ENCODE data around the gene SF3A2. TPM values are rescaled to one million over a fixed set of nuclear protein-coding genes. Genes with fewer than 3 reads are reported as not detected.

The SF3A2 gene
- total and polyA plus RNA-seq, 3 experiments from 2014 or later, result 36.2 to 138 (median 131) TPM

- Histone ChIP-seq H3K27me3 (ENCODE audit: insufficient read depth, low read length, poor library complexity, severe bottlenecking) (peaks cover 10% of the 10 kb centered on the region), H3K36me3 (ENCODE audit: insufficient read depth, low read length) (peaks cover 15% of the 10 kb centered on the region), H3K27ac (ENCODE audit: low read depth, low read length) (no peak overlapping the region), H3K4me1 (ENCODE audit: insufficient read depth, low read length) (peaks cover 15% of the 10 kb centered on the region), H3K9me3 (ENCODE audit: low read length) (no peaks in the 10 kb centered on the region), H3K4me3 (ENCODE audit: low read length) (no peak overlapping the region)
- Mint-ChIP-seq H3K27ac (no peak overlapping the region), H3K4me3 (peak overlapping the region in 1 of 7 donors; percentile 37), H3K27me3 (peaks cover 0 to 2% of the 10 kb centered on the region in 2 donors), H3K9me3 (peaks cover 0 to 1% (median 0%) of the 10 kb centered on the region in 5 donors), H3K4me1 (peaks cover 0 to 21% (median 4%) of the 10 kb centered on the region in 3 donors), H3K36me3 (peaks cover 0 to 23% (median 0%) of the 10 kb centered on the region in 3 donors)
- ChIA-PET CTCF (interaction anchor here (1.4 kb wide), 1 partner anchor 13 kb away, joined by 4 read pairs; no protein-coding TSS in a partner anchor), POLR2A (interaction anchor here (3.3 to 8.2 kb wide), 2 partner anchors 12 to 19 kb away, joined by 21 to 69 read pairs; no protein-coding TSS in a partner anchor)
- DNase-seq, result no peak
Observed at GRCh38 chr19:2250766-2251105, 14.1 kb downstream of the SF3A2 start.

- H3K36me3 Mint-ChIP-seq, result peaks cover 0 to 16% (median 0%) of the 10 kb centered on the region in 3 donors
- H3K4me3 ChIP-seq (ENCODE audit: low read length), result peak overlapping the region; percentile 58
- no peaks in the 10 kb centered on the region for H3K9me3 Mint-ChIP-seq
- H3K27ac Mint-ChIP-seq, result no peak overlapping the region
- H3K4me1 Mint-ChIP-seq, result peaks cover 0 to 21% (median 4%) of the 10 kb centered on the region in 3 donors
- H3K4me1 ChIP-seq (ENCODE audit: insufficient read depth, low read length), result peaks cover 15% of the 10 kb centered on the region
- ChIA-PET CTCF (interaction anchor here (1.2 to 4.2 kb wide), 2 partner anchors 10 to 12 kb away, joined by 8 to 17 read pairs; no protein-coding TSS in a partner anchor), POLR2A (interaction anchor here (0.5 to 8.2 kb wide), 5 partner anchors 12 to 1190 kb away, joined by 3 to 69 read pairs (median 9); no protein-coding TSS in a partner anchor)
- peaks cover 10% of the 10 kb centered on the region for H3K36me3 ChIP-seq (ENCODE audit: insufficient read depth, low read length)
- no peak for DNase-seq
- peaks cover 10% of the 10 kb centered on the region for H3K27me3 ChIP-seq (ENCODE audit: insufficient read depth, low read length, poor library complexity, severe bottlenecking)
- no peak overlapping the region for H3K27ac ChIP-seq (ENCODE audit: low read depth, low read length)
- H3K9me3 ChIP-seq (ENCODE audit: low read length), result no peaks in the 10 kb centered on the region
- peak overlapping the region; percentile 37 to 81 (median 48) for H3K4me3 Mint-ChIP-seq
- peaks cover 0 to 2% of the 10 kb centered on the region in 2 donors for H3K27me3 Mint-ChIP-seq
Observed at GRCh38 chr19:2251106-2252054, 14.8 kb downstream of the SF3A2 start.

- no peak for DNase-seq
- Mint-ChIP-seq H3K4me3 (peak overlapping the region in 6 of 7 donors; percentile 72 to 81 (median 79)), H3K36me3 (peaks cover 0 to 9% (median 0%) of the 10 kb centered on the region in 3 donors), H3K9me3 (no peaks in the 10 kb centered on the region), H3K27ac (no peak overlapping the region), H3K27me3 (peaks cover 0 to 2% of the 10 kb centered on the region in 2 donors), H3K4me1 (peaks cover 0 to 26% (median 4%) of the 10 kb centered on the region in 3 donors)
- H3K27ac ChIP-seq (ENCODE audit: low read depth, low read length), result no peak overlapping the region
- H3K4me1 ChIP-seq (ENCODE audit: insufficient read depth, low read length), result peaks cover 19% of the 10 kb centered on the region
- no peaks in the 10 kb centered on the region for H3K9me3 ChIP-seq (ENCODE audit: low read length)
- POLR2A ChIA-PET, result interaction anchor here (0.5 to 8.2 kb wide), 5 partner anchors 13 to 1191 kb away, joined by 3 to 69 read pairs (median 9); no protein-coding TSS in a partner anchor
- H3K36me3 ChIP-seq (ENCODE audit: insufficient read depth, low read length), result peaks cover 2% of the 10 kb centered on the region
- H3K27me3 ChIP-seq (ENCODE audit: insufficient read depth, low read length, poor library complexity, severe bottlenecking), result peaks cover 10% of the 10 kb centered on the region
- peak overlapping the region; percentile 58 for H3K4me3 ChIP-seq (ENCODE audit: low read length)
- CTCF ChIA-PET, result interaction anchor here (1.0 to 4.2 kb wide), 8 partner anchors 9 to 64 kb away, joined by 3 to 17 read pairs (median 6); no protein-coding TSS in a partner anchor
Observed at GRCh38 chr19:2252055-2252796, 15.6 kb downstream of the SF3A2 start.

- Mint-ChIP-seq H3K4me1 (peaks cover under 1 to 30% (median 5%) of the 10 kb centered on the region in 3 donors), H3K27me3 (peaks cover 0 to 2% of the 10 kb centered on the region in 2 donors), H3K9me3 (no peaks in the 10 kb centered on the region), H3K36me3 (peaks cover 0 to 4% (median 0%) of the 10 kb centered on the region in 3 donors), H3K4me3 (peak overlapping the region; percentile 72 to 90 (median 79)), H3K27ac (peak overlapping the region in 1 of 8 donors; percentile 77)
- ChIA-PET CTCF (interaction anchor here (0.7 to 4.2 kb wide), 8 partner anchors 9 to 63 kb away, joined by 3 to 17 read pairs (median 5); partner anchors contain the start of gene PLEKHJ1), POLR2A (interaction anchor here (0.7 to 8.2 kb wide), 5 partner anchors 14 to 356 kb away, joined by 3 to 69 read pairs (median 4); no protein-coding TSS in a partner anchor)
- Histone ChIP-seq H3K4me3 (ENCODE audit: low read length) (peak overlapping the region; percentile 58), H3K4me1 (ENCODE audit: insufficient read depth, low read length) (peaks cover 24% of the 10 kb centered on the region), H3K36me3 (ENCODE audit: insufficient read depth, low read length) (no peaks in the 10 kb centered on the region), H3K9me3 (ENCODE audit: low read length) (no peaks in the 10 kb centered on the region), H3K27me3 (ENCODE audit: insufficient read depth, low read length, poor library complexity, severe bottlenecking) (peaks cover 10% of the 10 kb centered on the region), H3K27ac (ENCODE audit: low read depth, low read length) (no peak overlapping the region)
- no peak for DNase-seq
Observed at GRCh38 chr19:2252797-2253105, 16.1 kb downstream of the SF3A2 start.

- ChIA-PET POLR2A (interaction anchor here (0.7 to 8.2 kb wide), 5 partner anchors 14 to 357 kb away, joined by 3 to 69 read pairs (median 4); no protein-coding TSS in a partner anchor), CTCF (interaction anchor here (0.7 to 4.2 kb wide), 9 partner anchors 8 to 62 kb away, joined by 3 to 17 read pairs (median 5); partner anchors contain the start of gene PLEKHJ1)
- DNase-seq, result peak in 3 of 5 donors; percentile 60 to 71 (median 67)
- Histone ChIP-seq H3K4me1 (ENCODE audit: insufficient read depth, low read length) (peaks cover 30% of the 10 kb centered on the region), H3K9me3 (ENCODE audit: low read length) (no peaks in the 10 kb centered on the region), H3K27me3 (ENCODE audit: insufficient read depth, low read length, poor library complexity, severe bottlenecking) (peaks cover 10% of the 10 kb centered on the region), H3K4me3 (ENCODE audit: low read length) (peak overlapping the region; percentile 58), H3K36me3 (ENCODE audit: insufficient read depth, low read length) (no peaks in the 10 kb centered on the region), H3K27ac (ENCODE audit: low read depth, low read length) (no peak overlapping the region)
- Mint-ChIP-seq H3K36me3 (peaks cover 0 to 4% (median 0%) of the 10 kb centered on the region in 3 donors), H3K4me1 (peaks cover 7 to 37% (median 10%) of the 10 kb centered on the region in 3 donors), H3K27me3 (peaks cover 0 to 2% of the 10 kb centered on the region in 2 donors), H3K4me3 (peak overlapping the region; percentile 72 to 90 (median 79)), H3K27ac (peak overlapping the region in 6 of 8 donors; percentile 27 to 77 (median 50)), H3K9me3 (no peaks in the 10 kb centered on the region)
Observed at GRCh38 chr19:2253106-2254063, 16.8 kb downstream of the SF3A2 start.

GRCh38 chr19:2254064-2254872, 17.6 kb downstream of the SF3A2 start:
- H3K4me3 Mint-ChIP-seq, result peak overlapping the region in 5 of 7 donors; percentile 24 to 64 (median 51)
- Histone ChIP-seq H3K9me3 (ENCODE audit: low read length) (no peaks in the 10 kb centered on the region), H3K4me1 (ENCODE audit: insufficient read depth, low read length) (peaks cover 35% of the 10 kb centered on the region), H3K4me3 (ENCODE audit: low read length) (no peak overlapping the region), H3K36me3 (ENCODE audit: insufficient read depth, low read length) (no peaks in the 10 kb centered on the region), H3K27me3 (ENCODE audit: insufficient read depth, low read length, poor library complexity, severe bottlenecking) (peaks cover 10% of the 10 kb centered on the region), H3K27ac (ENCODE audit: low read depth, low read length) (no peak overlapping the region)
- ChIA-PET CTCF (interaction anchor here (0.8 to 4.2 kb wide), 4 partner anchors 11 to 62 kb away, joined by 3 to 17 read pairs (median 10); no protein-coding TSS in a partner anchor), POLR2A (interaction anchor here (0.7 to 8.2 kb wide), 3 partner anchors 15 to 18 kb away, joined by 4 to 69 read pairs (median 21); no protein-coding TSS in a partner anchor)
- no peak for DNase-seq
- peak overlapping the region in 3 of 8 donors; percentile 47 to 74 (median 58) for H3K27ac Mint-ChIP-seq
- H3K36me3 Mint-ChIP-seq, result no peaks in the 10 kb centered on the region
- peaks cover 14 to 43% (median 15%) of the 10 kb centered on the region in 3 donors for H3K4me1 Mint-ChIP-seq
- H3K9me3 Mint-ChIP-seq, result no peaks in the 10 kb centered on the region
- H3K27me3 Mint-ChIP-seq, result peaks cover 0 to 2% of the 10 kb centered on the region in 2 donors

Measured in CD8-positive, alpha-beta memory T cell (primary cell).